ENCODE data around the gene ZFAND2A.
"Not testable (repeated sequence)": the region's sequence is repeated elsewhere in the genome, so short reads cannot be mapped to it uniquely, and the experiment has no call there.

ZFAND2A gene

GRCh38 chr7:1150400-1151002 lies 9.5 kb downstream of the ZFAND2A start:
- H3K4me3 ChIP-seq (ENCODE audit: low read depth, low read length): no peak overlapping the region
- DNase-seq (ENCODE audit: low read depth): no peak
- no peak for TF ChIP-seq CTCF (IDR thresholded peaks at IDR 0.05; ENCODE audit: control insufficient read depth, extremely low read depth, insufficient read depth)

- DNase-seq (ENCODE audit: low read depth): no peak
- H3K4me3 ChIP-seq (ENCODE audit: low read depth, low read length): no peak overlapping the region
- TF ChIP-seq CTCF (IDR thresholded peaks at IDR 0.05; ENCODE audit: control insufficient read depth, extremely low read depth, insufficient read depth): no peak
Observed at GRCh38 chr7:1149351-1149794, 10.6 kb downstream of the ZFAND2A start.

- not testable (repeated sequence) for DNase-seq (ENCODE audit: low read depth)
Observed at GRCh38 chr7:1147873-1148272, 12.1 kb downstream of the ZFAND2A start.

GRCh38 chr7:1144269-1144771 lies 15.7 kb downstream of the ZFAND2A start:
- no peak overlapping the region for H3K4me3 ChIP-seq (ENCODE audit: low read depth, low read length)
- DNase-seq (ENCODE audit: low read depth): peak; percentile 50
- TF ChIP-seq CTCF (IDR thresholded peaks at IDR 0.05; ENCODE audit: control insufficient read depth, extremely low read depth, insufficient read depth): peak; percentile 81

More at GRCh38 chr7:1147873-1148272, 12.1 kb downstream of the ZFAND2A start:
- H3K4me3 ChIP-seq (ENCODE audit: low read depth, low read length): not testable (repeated sequence)

- DNase-seq (ENCODE audit: low read depth); H3K4me3 ChIP-seq (ENCODE audit: low read depth, low read length): not testable (repeated sequence)
Observed at GRCh38 chr7:1143031-1143430, 17.0 kb downstream of the ZFAND2A start.

GRCh38 chr7:1142051-1142635 lies 17.9 kb downstream of the ZFAND2A start:
- TF ChIP-seq CTCF (IDR thresholded peaks at IDR 0.05; ENCODE audit: control insufficient read depth, extremely low read depth, insufficient read depth): no peak
- no peak overlapping the region for H3K4me3 ChIP-seq (ENCODE audit: low read depth, low read length)
- DNase-seq (ENCODE audit: low read depth): no peak

GRCh38 chr7:1141651-1142050 lies 18.3 kb downstream of the ZFAND2A start:
- DNase-seq (ENCODE audit: low read depth): no peak
- H3K4me3 ChIP-seq (ENCODE audit: low read depth, low read length): no peak overlapping the region
- TF ChIP-seq CTCF (IDR thresholded peaks at IDR 0.05; ENCODE audit: control insufficient read depth, extremely low read depth, insufficient read depth): no peak
